Measurements from ENCODE around the gene EQTN. TPM values are rescaled to one million over a fixed set of nuclear protein-coding genes. Genes with fewer than 3 reads are reported as not detected.

Gene EQTN
- total and polyA plus RNA-seq, 2 of the 4 experiments (the other 2 are of a cell fraction): not detected

DNA sequence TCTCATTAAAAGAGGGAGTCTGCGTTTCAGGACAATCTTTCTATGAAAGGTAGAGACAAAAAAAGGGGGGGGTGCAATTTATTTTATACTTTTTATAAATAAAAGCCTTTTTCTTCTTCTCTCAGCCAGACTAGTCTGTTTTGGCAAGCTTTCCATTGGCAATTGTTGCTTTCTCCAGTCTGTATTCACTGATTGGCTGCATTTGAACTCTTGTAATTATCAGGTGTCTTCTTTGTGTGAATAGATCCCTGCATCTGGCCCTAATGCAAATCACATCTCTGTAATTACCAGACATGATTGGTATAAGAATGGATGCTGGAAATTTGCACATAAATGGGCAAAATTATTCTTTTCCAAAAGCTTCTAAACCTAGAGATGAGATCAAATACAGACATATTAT lies 7.6 kb upstream of the EQTN start:
- Histone ChIP-seq H3K9me3 (ENCODE audit: control insufficient read depth, insufficient read depth, low read length) (no peaks in the 10 kb centered on the region), H3K4me3 (ENCODE audit: insufficient read depth, low read depth, low read length) (no peak overlapping the region), H2AFZ (replicated peaks; ENCODE audit: low read length, poor library complexity) (no peak overlapping the region), H3K9ac (ENCODE audit: low read depth, low read length) (no peak overlapping the region), H2BK20ac (ENCODE audit: low read depth, low read length) (no peak overlapping the region), H3K4me1 (ENCODE audit: control insufficient read depth, insufficient read depth, low read length) (peaks cover 1% of the 10 kb centered on the region; the same call in 1 of the 2 replicates), H3K23ac (ENCODE audit: low read depth, low read length) (no peak overlapping the region), H3K79me1 (ENCODE audit: low read depth in 1 of 2, low read length in 2 of 2) (no peaks in the 10 kb centered on the region), H3K18ac (ENCODE audit: low read depth, low read length) (no peak overlapping the region), H3K14ac (replicated peaks; ENCODE audit: low read depth, low read length) (no peak overlapping the region), H3K27me3 (ENCODE audit: control insufficient read depth, insufficient read depth, low read length) (peaks cover 1% of the 10 kb centered on the region; the same call in 1 of the 2 replicates), H3K9me1 (ENCODE audit: insufficient read depth, low read length) (no peaks in the 10 kb centered on the region), H3K27ac (ENCODE audit: insufficient read depth, low read length) (no peak overlapping the region), H3K36me3 (ENCODE audit: control insufficient read depth, insufficient read depth, low read length) (no peaks in the 10 kb centered on the region), H3K56ac (ENCODE audit: extremely low read depth, insufficient read depth, low read length) (no peak overlapping the region), H2BK120ac (ENCODE audit: low read depth, low read length) (no peak overlapping the region), H4K8ac (ENCODE audit: low read depth in 2 of 2, low read length in 2 of 2) (no peak overlapping the region), H4K91ac (ENCODE audit: insufficient read depth, low read depth, low read length) (no peak overlapping the region), H3K4ac (ENCODE audit: low read depth, low read length) (no peak overlapping the region), H4K20me1 (ENCODE audit: insufficient read depth, low read length) (no peaks in the 10 kb centered on the region), H2AK9ac (replicated peaks; ENCODE audit: low read depth, low read length, poor library complexity) (no peak overlapping the region), H3K4me2 (ENCODE audit: low read depth, low read length) (no peak overlapping the region), H4K5ac (ENCODE audit: low read depth, low read length) (no peak overlapping the region), H2AK5ac (ENCODE audit: low read depth, low read length) (no peak overlapping the region), H2BK5ac (ENCODE audit: low read depth, low read length, poor library complexity, severe bottlenecking) (no peak overlapping the region), H2BK15ac (ENCODE audit: low read depth, low read length) (no peak overlapping the region)
- in situ Hi-C loops (cut with MboI; ENCODE audit: low sequenced_read_pairs): loop anchor here (10.0 kb wide), 1 partner anchor 60 kb away; no protein-coding TSS in a partner anchor
- POLR2A ChIA-PET (ENCODE audit: unreplicated experiment): no interaction called here
- no CpG with 5 or more reads among the region's 1 CpG for WGBS, 2 experiments (ENCODE audit: extremely low coverage in 2 of 2, insufficient read length in 1 of 2)
- BruUV-seq (replicated peaks): no TSS peak
- CTCF ChIA-PET: no interaction called here
- dilution Hi-C loops (cut with HindIII; ENCODE audit: low sequenced_read_pairs, unreplicated experiment): no loop called here
- intact Hi-C loops (cut with micrococcal nuclease): no loop called here
- DNase-seq (no peak), ATAC-seq (ENCODE audit: low read depth) (no peak)
- TF ChIP-seq SMC3 (IDR thresholded peaks at IDR 0.05; ENCODE audit: low read depth, low read length) (no peak), MXI1 (IDR thresholded peaks at IDR 0.05; ENCODE audit: borderline replicate concordance, low read depth, low read length) (no peak)

Data from IMR-90 (cell line).